Measurements from ENCODE around the gene LAMA2. TPM values are rescaled to one million over a fixed set of nuclear protein-coding genes. Genes with fewer than 3 reads are reported as not detected.

The LAMA2 gene
- total and polyA plus RNA-seq, 4 experiments from 2014 or later: 0.20 to 0.87 (median 0.43) TPM

DNA sequence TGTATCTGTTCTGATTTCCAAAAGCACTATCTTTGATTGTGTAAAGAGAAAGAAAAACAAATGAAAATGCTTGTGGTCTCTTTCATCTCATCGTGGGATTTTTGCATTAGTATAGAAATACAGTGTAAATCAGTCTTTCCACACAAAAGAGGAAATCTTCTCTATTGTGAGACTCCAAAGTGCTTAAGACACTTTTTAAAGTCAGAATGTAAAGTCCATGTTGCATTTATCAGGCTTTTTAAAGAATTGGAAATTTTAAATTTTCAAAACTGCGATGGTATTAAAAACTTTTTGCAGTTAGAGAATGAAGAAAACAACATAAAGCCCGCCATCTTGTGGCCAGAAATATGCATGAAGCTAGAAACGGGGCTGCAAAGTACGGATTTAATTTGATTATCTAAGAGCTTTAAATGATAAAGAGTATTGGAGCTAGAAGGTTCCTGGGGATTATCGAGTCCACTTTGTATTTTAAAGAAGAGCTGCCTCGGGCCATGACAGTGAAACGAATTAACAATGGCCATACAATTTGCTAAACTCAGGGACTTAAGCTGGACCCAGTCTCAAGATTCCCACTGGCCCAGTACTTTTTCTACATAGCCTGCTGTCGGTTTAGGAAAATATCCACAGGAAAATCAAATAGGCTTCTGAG is 487.5 kb downstream of the LAMA2 start:
- Histone ChIP-seq H3K9me3 (ENCODE audit: control insufficient read depth in 1 of 2, low read length in 2 of 2) (no peaks in the 10 kb centered on the region), H3K36me3 (ENCODE audit: insufficient read depth, low read length) (no peaks in the 10 kb centered on the region), H3K27me3 (ENCODE audit: insufficient read depth, low read length) (no peaks in the 10 kb centered on the region), H3K4me3 (ENCODE audit: low read length in 2 of 2) (no peak overlapping the region), H3K4me1 (ENCODE audit: insufficient read depth, low read length) (peaks cover 9% of the 10 kb centered on the region), H3K27ac (ENCODE audit: low read depth, low read length) (no peak overlapping the region)
- Mint-ChIP-seq H3K4me1 (peaks cover 5 to 17% (median 11%) of the 10 kb centered on the region in 4 donors), H3K27ac (no peak overlapping the region), H3K27me3 (no peaks in the 10 kb centered on the region), H3K36me3 (no peaks in the 10 kb centered on the region), H3K4me3 (peak overlapping the region in 6 of 8 donors; percentile 40 to 66 (median 48)), H3K9me3 (no peaks in the 10 kb centered on the region)
- ChIA-PET POLR2A (ENCODE audit: partially characterized antibody) (no interaction called here), CTCF (ENCODE audit: partially characterized antibody) (interaction anchor here (0.7 to 2.1 kb wide), 16 partner anchors 10 to 1515 kb away, joined by 3 to 19 read pairs (median 4); no protein-coding TSS in a partner anchor)
- DNase-seq: peak; percentile 39 to 51 (median 44)
- intact Hi-C loops (cut with micrococcal nuclease): loop anchor here (1.0 to 10.0 kb wide), 5 partner anchors 204 to 1816 kb away; no protein-coding TSS in a partner anchor

DNA sequence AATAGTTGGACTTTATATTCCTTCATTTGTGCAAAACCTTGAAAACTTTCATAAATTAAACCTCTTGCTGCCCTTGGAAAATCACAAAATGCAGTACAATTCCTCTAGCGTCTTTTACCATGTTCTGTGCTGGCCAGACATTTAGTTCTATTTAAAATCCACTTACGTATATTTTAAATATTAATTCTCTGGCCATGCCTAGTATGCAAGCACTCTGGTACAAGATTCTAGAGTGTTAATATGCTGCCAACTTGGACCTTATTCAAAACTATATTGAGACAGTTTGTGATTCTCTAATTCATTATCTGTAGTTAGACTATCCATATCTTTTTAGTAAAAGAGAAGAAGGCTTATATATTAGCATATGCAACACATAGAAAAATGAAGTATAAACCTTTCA is 498.9 kb downstream of the LAMA2 start:
- no peak overlapping the region for H3K27ac ChIP-seq (ENCODE audit: low read depth, low read length)
- H3K9me3 ChIP-seq (ENCODE audit: control insufficient read depth in 1 of 2, low read length in 2 of 2): no peaks in the 10 kb centered on the region
- H3K4me1 Mint-ChIP-seq: no peaks in the 10 kb centered on the region
- no peaks in the 10 kb centered on the region for H3K27me3 ChIP-seq (ENCODE audit: insufficient read depth, low read length)
- intact Hi-C loops (cut with micrococcal nuclease): no loop called here
- H3K27me3 Mint-ChIP-seq: peaks cover 0 to 1% of the 10 kb centered on the region in 2 donors
- H3K4me1 ChIP-seq (ENCODE audit: insufficient read depth, low read length): no peaks in the 10 kb centered on the region
- no peak for DNase-seq
- no peak overlapping the region for H3K27ac Mint-ChIP-seq
- H3K36me3 Mint-ChIP-seq: peaks cover 0 to 5% of the 10 kb centered on the region in 2 donors
- CTCF ChIA-PET (ENCODE audit: partially characterized antibody): interaction anchor here (1.5 kb wide), 1 partner anchor 10 kb away, joined by 3 read pairs; no protein-coding TSS in a partner anchor
- H3K4me3 ChIP-seq (ENCODE audit: low read length in 2 of 2): no peak overlapping the region
- peaks cover 0 to 2% (median 0%) of the 10 kb centered on the region in 8 donors for H3K9me3 Mint-ChIP-seq
- POLR2A ChIA-PET (ENCODE audit: partially characterized antibody): no interaction called here
- H3K36me3 ChIP-seq (ENCODE audit: insufficient read depth, low read length): no peaks in the 10 kb centered on the region
- no peak overlapping the region for H3K4me3 Mint-ChIP-seq

DNA sequence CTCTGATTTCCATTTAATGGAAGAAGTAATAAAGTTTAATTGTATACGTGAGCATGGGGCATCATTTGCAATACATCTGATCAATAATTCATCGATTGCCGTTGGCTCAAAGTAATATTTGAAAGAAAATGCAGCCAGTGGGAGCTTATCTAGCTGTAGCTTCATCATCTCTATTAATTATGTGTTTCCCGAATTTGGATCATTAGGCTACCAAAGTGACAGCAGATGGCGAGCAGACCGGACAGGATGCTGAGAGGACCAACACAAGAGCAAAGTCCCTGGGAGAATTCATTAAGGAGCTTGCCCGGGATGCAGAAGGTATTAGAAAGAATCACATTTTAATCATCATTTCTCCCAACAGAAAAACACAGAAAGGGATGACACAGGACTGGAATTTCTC is 500.0 kb downstream of the LAMA2 start:
- DNase-seq: no peak
- no peak overlapping the region for H3K27ac ChIP-seq (ENCODE audit: low read depth, low read length)
- Mint-ChIP-seq H3K4me3 (no peak overlapping the region), H3K27ac (no peak overlapping the region), H3K4me1 (no peaks in the 10 kb centered on the region), H3K27me3 (peaks cover 0 to 4% of the 10 kb centered on the region in 2 donors), H3K36me3 (peaks cover 0 to 12% of the 10 kb centered on the region in 2 donors), H3K9me3 (peaks cover 0 to 3% (median 0%) of the 10 kb centered on the region in 8 donors)
- H3K4me3 ChIP-seq (ENCODE audit: low read length in 2 of 2): no peak overlapping the region
- no peaks in the 10 kb centered on the region for H3K9me3 ChIP-seq (ENCODE audit: control insufficient read depth in 1 of 2, low read length in 2 of 2)
- intact Hi-C loops (cut with micrococcal nuclease): no loop called here
- no peaks in the 10 kb centered on the region for H3K36me3 ChIP-seq (ENCODE audit: insufficient read depth, low read length)
- ChIA-PET CTCF (ENCODE audit: partially characterized antibody) (interaction anchor here (1.2 to 1.5 kb wide), 2 partner anchors 11 to 13 kb away, joined by 3 read pairs; no protein-coding TSS in a partner anchor), POLR2A (ENCODE audit: partially characterized antibody) (no interaction called here)
- no peaks in the 10 kb centered on the region for H3K4me1 ChIP-seq (ENCODE audit: insufficient read depth, low read length)
- H3K27me3 ChIP-seq (ENCODE audit: insufficient read depth, low read length): no peaks in the 10 kb centered on the region

DNA sequence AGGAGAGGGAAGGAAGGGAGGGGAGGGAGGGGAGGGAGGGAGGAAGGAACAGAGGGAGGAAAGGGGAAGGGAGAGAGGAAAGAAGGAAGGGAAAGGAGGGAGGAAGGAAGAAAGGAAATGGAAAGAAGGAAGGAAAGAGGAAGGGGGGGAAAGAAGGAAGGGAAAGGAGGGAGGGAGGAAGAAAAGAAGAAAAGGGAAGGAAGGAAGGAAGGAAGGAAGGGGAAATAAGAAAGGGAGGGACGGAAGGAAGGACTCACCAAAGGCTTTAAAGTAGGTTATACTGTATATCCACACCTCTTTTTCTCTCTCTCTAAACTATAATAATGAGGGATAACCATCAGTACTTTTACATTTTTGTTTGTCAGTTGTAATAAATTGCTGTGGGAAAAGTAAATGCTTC is 502.2 kb downstream of the LAMA2 start:
- no peak for DNase-seq
- H3K27me3 Mint-ChIP-seq: peaks cover 1 to 3% of the 10 kb centered on the region in 2 donors
- H3K4me3 ChIP-seq (ENCODE audit: low read length in 2 of 2): no peak overlapping the region
- H3K4me1 ChIP-seq (ENCODE audit: insufficient read depth, low read length): no peaks in the 10 kb centered on the region
- no peak overlapping the region for H3K4me3 Mint-ChIP-seq
- no peaks in the 10 kb centered on the region for H3K36me3 ChIP-seq (ENCODE audit: insufficient read depth, low read length)
- ChIA-PET CTCF (ENCODE audit: partially characterized antibody) (no interaction called here), POLR2A (ENCODE audit: partially characterized antibody) (no interaction called here)
- peaks cover 0 to 12% of the 10 kb centered on the region in 2 donors for H3K36me3 Mint-ChIP-seq
- no peak overlapping the region for H3K27ac Mint-ChIP-seq
- H3K27me3 ChIP-seq (ENCODE audit: insufficient read depth, low read length): no peaks in the 10 kb centered on the region
- no peaks in the 10 kb centered on the region for H3K4me1 Mint-ChIP-seq
- no peak overlapping the region for H3K27ac ChIP-seq (ENCODE audit: low read depth, low read length)
- intact Hi-C loops (cut with micrococcal nuclease): no loop called here
- H3K9me3 Mint-ChIP-seq: peaks cover 0 to 3% (median 0%) of the 10 kb centered on the region in 8 donors
- no peaks in the 10 kb centered on the region for H3K9me3 ChIP-seq (ENCODE audit: control insufficient read depth in 1 of 2, low read length in 2 of 2)

DNA sequence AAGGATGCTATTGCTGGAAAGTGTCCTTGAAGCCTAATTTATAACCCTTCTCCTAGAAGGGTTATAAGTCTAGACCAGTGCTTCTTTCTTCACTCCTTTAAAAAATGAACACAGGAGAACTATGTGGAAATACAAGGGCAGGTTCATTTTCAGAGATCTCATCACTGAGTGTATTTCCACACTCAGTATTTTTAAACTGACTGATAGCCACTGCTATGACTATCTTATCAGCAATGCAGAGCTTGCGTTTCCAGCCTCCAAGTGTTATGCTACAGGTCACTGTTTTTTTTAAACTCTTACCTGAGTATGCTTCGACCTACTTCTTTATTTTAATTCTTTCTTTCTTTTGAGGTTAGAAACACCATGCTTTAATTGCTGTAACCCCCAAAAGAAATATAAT is 508.0 kb downstream of the LAMA2 start:
- Mint-ChIP-seq H3K4me1 (peaks cover 0 to 1% (median 0%) of the 10 kb centered on the region in 4 donors), H3K4me3 (no peak overlapping the region), H3K9me3 (peaks cover 0 to 3% (median 0%) of the 10 kb centered on the region in 8 donors), H3K27ac (no peak overlapping the region), H3K36me3 (peaks cover 0 to 8% of the 10 kb centered on the region in 2 donors), H3K27me3 (peaks cover 1 to 3% of the 10 kb centered on the region in 2 donors)
- no peak for DNase-seq
- no peaks in the 10 kb centered on the region for H3K9me3 ChIP-seq (ENCODE audit: control insufficient read depth in 1 of 2, low read length in 2 of 2)
- no peak overlapping the region for H3K4me3 ChIP-seq (ENCODE audit: low read length in 2 of 2)
- no peaks in the 10 kb centered on the region for H3K27me3 ChIP-seq (ENCODE audit: insufficient read depth, low read length)
- POLR2A ChIA-PET (ENCODE audit: partially characterized antibody): no interaction called here
- no peaks in the 10 kb centered on the region for H3K36me3 ChIP-seq (ENCODE audit: insufficient read depth, low read length)
- intact Hi-C loops (cut with micrococcal nuclease): no loop called here
- H3K27ac ChIP-seq (ENCODE audit: low read depth, low read length): no peak overlapping the region
- CTCF ChIA-PET (ENCODE audit: partially characterized antibody): no interaction called here
- H3K4me1 ChIP-seq (ENCODE audit: insufficient read depth, low read length): no peaks in the 10 kb centered on the region

GRCh38 chr6:129393654-129394053 is 510.7 kb downstream of the LAMA2 start:
- Histone ChIP-seq H3K27me3 (ENCODE audit: insufficient read depth, low read length) (no peaks in the 10 kb centered on the region), H3K36me3 (ENCODE audit: insufficient read depth, low read length) (no peaks in the 10 kb centered on the region), H3K4me1 (ENCODE audit: insufficient read depth, low read length) (no peaks in the 10 kb centered on the region), H3K4me3 (ENCODE audit: low read length in 2 of 2) (no peak overlapping the region), H3K9me3 (ENCODE audit: control insufficient read depth in 1 of 2, low read length in 2 of 2) (no peaks in the 10 kb centered on the region), H3K27ac (ENCODE audit: low read depth, low read length) (no peak overlapping the region)
- POLR2A ChIA-PET (ENCODE audit: partially characterized antibody): no interaction called here
- Mint-ChIP-seq H3K27me3 (peaks cover 1 to 2% of the 10 kb centered on the region in 2 donors), H3K4me3 (no peak overlapping the region), H3K9me3 (no peaks in the 10 kb centered on the region), H3K36me3 (no peaks in the 10 kb centered on the region), H3K27ac (peak overlapping the region in 1 of 7 donors; percentile 42), H3K4me1 (peaks cover 0 to 1% (median 0%) of the 10 kb centered on the region in 4 donors)
- CTCF ChIA-PET (ENCODE audit: partially characterized antibody): no interaction called here
- no peak for DNase-seq
- intact Hi-C loops (cut with micrococcal nuclease): no loop called here

- no peak overlapping the region for H3K27ac Mint-ChIP-seq
- H3K9me3 Mint-ChIP-seq: no peaks in the 10 kb centered on the region
- no peaks in the 10 kb centered on the region for H3K27me3 ChIP-seq (ENCODE audit: insufficient read depth, low read length)
- peaks cover 0 to 2% of the 10 kb centered on the region in 2 donors for H3K27me3 Mint-ChIP-seq
- no peaks in the 10 kb centered on the region for H3K36me3 ChIP-seq (ENCODE audit: insufficient read depth, low read length)
- no peak overlapping the region for H3K27ac ChIP-seq (ENCODE audit: low read depth, low read length)
- no peaks in the 10 kb centered on the region for H3K9me3 ChIP-seq (ENCODE audit: control insufficient read depth in 1 of 2, low read length in 2 of 2)
- H3K4me3 ChIP-seq (ENCODE audit: low read length in 2 of 2): no peak overlapping the region
- no peaks in the 10 kb centered on the region for H3K36me3 Mint-ChIP-seq
- H3K4me1 ChIP-seq (ENCODE audit: insufficient read depth, low read length): no peaks in the 10 kb centered on the region
- intact Hi-C loops (cut with micrococcal nuclease): no loop called here
- peaks cover 0 to under 1% (median 0%) of the 10 kb centered on the region in 4 donors for H3K4me1 Mint-ChIP-seq
- H3K4me3 Mint-ChIP-seq: no peak overlapping the region
- DNase-seq: no peak
- ChIA-PET CTCF (ENCODE audit: partially characterized antibody) (interaction anchor here (0.7 kb wide), 1 partner anchor 1771 kb away, joined by 3 read pairs; no protein-coding TSS in a partner anchor), POLR2A (ENCODE audit: partially characterized antibody) (no interaction called here)
Measured at GRCh38 chr6:129398764-129399163, 515.8 kb downstream of the LAMA2 start.

All from CD4-positive, alpha-beta memory T cell (primary cell).